Measurements from ENCODE around the gene PLEKHO2. TPM values are rescaled to one million over a fixed set of nuclear protein-coding genes. Genes with fewer than 3 reads are reported as not detected.

PLEKHO2 gene
- polyA plus RNA-seq, 1 of the 3 experiments (the other 2 are of a cell fraction), result 7.8 TPM

DNA sequence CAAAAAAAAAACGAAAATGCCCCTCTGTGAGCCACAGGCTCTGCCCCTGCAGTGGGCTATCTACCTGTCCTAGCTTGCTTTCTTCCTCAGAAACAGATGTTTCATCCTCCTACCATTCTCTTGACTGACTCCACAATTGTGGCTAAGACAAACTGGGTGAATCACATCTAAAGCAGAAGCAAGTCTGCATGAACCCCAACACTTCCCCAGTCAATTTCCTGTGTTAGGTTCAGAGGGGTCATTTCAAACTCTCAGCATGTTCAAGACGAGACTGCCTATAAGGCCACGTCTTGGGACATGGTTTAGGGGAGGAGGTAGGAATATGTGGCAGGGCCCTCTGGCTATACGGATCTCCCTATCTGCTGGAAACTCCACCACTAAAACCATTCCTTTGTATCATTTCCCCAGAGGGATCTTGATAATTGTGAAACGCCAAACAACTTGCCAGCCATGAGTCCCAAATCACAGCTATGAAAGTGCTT lies 41.4 kb downstream of the PLEKHO2 start:
- Histone ChIP-seq H3K4me3 (ENCODE audit: low read depth in 2 of 2, low read length in 1 of 2) (no peak overlapping the region), H2AFZ (ENCODE audit: low read depth) (no peak overlapping the region), H3K27ac (ENCODE audit: low read depth in 2 of 2, low read length in 1 of 2) (peak overlapping the region in 1 of 2 experiments; percentile 53; a peak in 2 of 4 replicates), H3F3A (replicated peaks; ENCODE audit: insufficient read depth) (peaks cover 7% of the 10 kb centered on the region), H3K9me2 (no peaks in the 10 kb centered on the region), H4K20me1 (ENCODE audit: insufficient read depth) (no peaks in the 10 kb centered on the region), H3K4me1 (ENCODE audit: control insufficient read depth in 1 of 2, insufficient read depth in 2 of 2, low read depth in 1 of 2, low read length in 1 of 2) (peaks cover 9 to 23% of the 10 kb centered on the region in 2 experiments; a peak in 3 of 4 replicates), H3K79me2 (ENCODE audit: insufficient read depth) (no peaks in the 10 kb centered on the region), H3K4me2 (no peak overlapping the region), H3K27me3 (ENCODE audit: insufficient read depth) (no peaks in the 10 kb centered on the region), H3K9ac (no peak overlapping the region), H3K9me3 (no peaks in the 10 kb centered on the region), H3K36me3 (replicated peaks in 1 of 2; ENCODE audit: control insufficient read depth in 1 of 2, insufficient read depth in 2 of 2, low read length in 1 of 2) (no peaks in the 10 kb centered on the region)
- no peak for TF ChIP-seq ELF1 (IDR thresholded peaks at IDR 0.05)
- no peak for TF ChIP-seq NRF1 (IDR thresholded peaks at IDR 0.05; ENCODE audit: low read depth, low read length)
- TF ChIP-seq, protein P1, sequence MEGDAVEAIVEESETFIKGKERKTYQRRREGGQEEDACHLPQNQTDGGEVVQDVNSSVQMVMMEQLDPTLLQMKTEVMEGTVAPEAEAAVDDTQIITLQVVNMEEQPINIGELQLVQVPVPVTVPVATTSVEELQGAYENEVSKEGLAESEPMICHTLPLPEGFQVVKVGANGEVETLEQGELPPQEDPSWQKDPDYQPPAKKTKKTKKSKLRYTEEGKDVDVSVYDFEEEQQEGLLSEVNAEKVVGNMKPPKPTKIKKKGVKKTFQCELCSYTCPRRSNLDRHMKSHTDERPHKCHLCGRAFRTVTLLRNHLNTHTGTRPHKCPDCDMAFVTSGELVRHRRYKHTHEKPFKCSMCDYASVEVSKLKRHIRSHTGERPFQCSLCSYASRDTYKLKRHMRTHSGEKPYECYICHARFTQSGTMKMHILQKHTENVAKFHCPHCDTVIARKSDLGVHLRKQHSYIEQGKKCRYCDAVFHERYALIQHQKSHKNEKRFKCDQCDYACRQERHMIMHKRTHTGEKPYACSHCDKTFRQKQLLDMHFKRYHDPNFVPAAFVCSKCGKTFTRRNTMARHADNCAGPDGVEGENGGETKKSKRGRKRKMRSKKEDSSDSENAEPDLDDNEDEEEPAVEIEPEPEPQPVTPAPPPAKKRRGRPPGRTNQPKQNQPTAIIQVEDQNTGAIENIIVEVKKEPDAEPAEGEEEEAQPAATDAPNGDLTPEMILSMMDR (IDR thresholded peaks at IDR 0.05), result no peak
- no peak for TF ChIP-seq FOXM1 (IDR thresholded peaks at IDR 0.05; ENCODE audit: low read depth)
- TF ChIP-seq MEF2A (IDR thresholded peaks at IDR 0.05; ENCODE audit: borderline replicate concordance, low read depth), result no peak
- TF ChIP-seq RXRA (IDR thresholded peaks at IDR 0.05; ENCODE audit: borderline replicate concordance, low read depth), result no peak
- TF ChIP-seq TAF1 (IDR thresholded peaks at IDR 0.05; ENCODE audit: borderline replicate concordance, low read depth, low read length), result no peak
- TF ChIP-seq TCF12 (IDR thresholded peaks at IDR 0.05), result no peak
- TF ChIP-seq FOSL2 (IDR thresholded peaks at IDR 0.05; ENCODE audit: borderline replicate concordance, low read depth), result no peak
- TF ChIP-seq, protein P2, sequence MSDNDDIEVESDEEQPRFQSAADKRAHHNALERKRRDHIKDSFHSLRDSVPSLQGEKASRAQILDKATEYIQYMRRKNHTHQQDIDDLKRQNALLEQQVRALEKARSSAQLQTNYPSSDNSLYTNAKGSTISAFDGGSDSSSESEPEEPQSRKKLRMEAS (IDR thresholded peaks at IDR 0.05; ENCODE audit: low read depth), result no peak
- TF ChIP-seq EZH2phosphoT487 (IDR thresholded peaks at IDR 0.05; ENCODE audit: borderline replicate concordance, low read depth), result no peak
- TF ChIP-seq, protein P3, sequence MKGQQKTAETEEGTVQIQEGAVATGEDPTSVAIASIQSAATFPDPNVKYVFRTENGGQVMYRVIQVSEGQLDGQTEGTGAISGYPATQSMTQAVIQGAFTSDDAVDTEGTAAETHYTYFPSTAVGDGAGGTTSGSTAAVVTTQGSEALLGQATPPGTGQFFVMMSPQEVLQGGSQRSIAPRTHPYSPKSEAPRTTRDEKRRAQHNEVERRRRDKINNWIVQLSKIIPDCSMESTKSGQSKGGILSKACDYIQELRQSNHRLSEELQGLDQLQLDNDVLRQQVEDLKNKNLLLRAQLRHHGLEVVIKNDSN (IDR thresholded peaks at IDR 0.05; ENCODE audit: borderline replicate concordance, low read depth), result no peak
- TF ChIP-seq POLR2AphosphoS5 (IDR thresholded peaks at IDR 0.05; ENCODE audit: low read depth, low read length), result no peak
- TF ChIP-seq, protein P4, sequence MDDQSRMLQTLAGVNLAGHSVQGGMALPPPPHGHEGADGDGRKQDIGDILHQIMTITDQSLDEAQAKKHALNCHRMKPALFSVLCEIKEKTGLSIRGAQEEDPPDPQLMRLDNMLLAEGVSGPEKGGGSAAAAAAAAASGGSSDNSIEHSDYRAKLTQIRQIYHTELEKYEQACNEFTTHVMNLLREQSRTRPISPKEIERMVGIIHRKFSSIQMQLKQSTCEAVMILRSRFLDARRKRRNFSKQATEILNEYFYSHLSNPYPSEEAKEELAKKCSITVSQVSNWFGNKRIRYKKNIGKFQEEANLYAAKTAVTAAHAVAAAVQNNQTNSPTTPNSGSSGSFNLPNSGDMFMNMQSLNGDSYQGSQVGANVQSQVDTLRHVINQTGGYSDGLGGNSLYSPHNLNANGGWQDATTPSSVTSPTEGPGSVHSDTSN (IDR thresholded peaks at IDR 0.05), result no peak
- no peak for TF ChIP-seq RFX5 (IDR thresholded peaks at IDR 0.05; ENCODE audit: low read length)
- no peak for TF ChIP-seq GATA2 (CRISPR knock-in tag; IDR thresholded peaks at IDR 0.05)
- POLR2A ChIA-PET, result no interaction called here
- CTCF ChIA-PET, result no interaction called here
- no peak for DNase-seq
- WGBS (ENCODE audit: low lambda C conversion rate), result 79% methylated on average over 5 of the region's 5 CpGs
